Heart right ventricle (tissue), 16 donors: Measurements from ENCODE around the gene DDX46. TPM values are rescaled to one million over a fixed set of nuclear protein-coding genes. Genes with fewer than 3 reads are reported as not detected.
A peak's percentile ranks its signal among the peaks of the same experiment; 100 is the strongest.
"Not testable (repeated sequence)": the region's sequence is repeated elsewhere in the genome, so short reads cannot be mapped to it uniquely, and the experiment has no call there.

Experiments used
- ATAC-seq, 8 donors: fragments of 200-7000 bp; cut with Tn5 transposase; one replicate each; pipeline ENCODE4 v1.9.1; 2020; ENCODE audit warnings: mild to moderate bottlenecking in 8 of 8, moderate library complexity in 8 of 8, moderate number of reproducible peaks in 1 of 8
- DNase-seq, 2 donors: peaks; one replicate each; pipeline ENCODE4 v3.0.0-alpha.2; 2020
- H3K27ac ChIP-seq, 10 donors: fragments of 200-600 bp; sonication (generic) in 2 of 10; one replicate each; pipeline versions ENCODE4 v1.5.0 to v1.8.0; 2020 to 2022; ENCODE audit warnings: mild to moderate bottlenecking in 3 of 10
- H3K27me3 ChIP-seq, 7 donors: fragments of 200-600 bp; one replicate each; pipeline ENCODE4 v1.8.0; 2021 to 2022; ENCODE audit warnings: mild to moderate bottlenecking in 2 of 7
- H3K36me3 ChIP-seq, 9 donors: fragments of 200-600 bp; sonication (generic) in 1 of 9; one replicate each; pipeline versions ENCODE4 v1.5.0 to v1.8.0; 2020 to 2022; ENCODE audit warnings: mild to moderate bottlenecking in 2 of 9
- H3K4me1 ChIP-seq, 9 donors: fragments of 200-600 bp; sonication (generic) in 1 of 9; one replicate each; pipeline versions ENCODE4 v1.5.0 to v1.8.0; 2020 to 2022; ENCODE audit warnings: mild to moderate bottlenecking in 4 of 9
- H3K4me3 ChIP-seq, 10 donors: fragments of 200-600 bp; sonication (generic) in 2 of 10; one replicate each; pipeline versions ENCODE4 v1.5.0 to v1.8.0; 2020 to 2022; ENCODE audit warnings: mild to moderate bottlenecking in 7 of 10, moderate library complexity in 2 of 10
- H3K9me3 ChIP-seq, 11 donors: fragments of 200-600 bp in 10 of 11; sonication (generic) in 2 of 11; one replicate each; pipeline versions ENCODE4 v1.5.0 to v1.8.0; 2013 to 2022; ENCODE audit warnings: mild to moderate bottlenecking in 2 of 11, control low read depth in 1 of 11, moderate library complexity in 1 of 11
- CTCF ChIP-seq, 9 donors: fragments of 200-600 bp; sonication (generic) in 2 of 9; IDR thresholded peaks; one replicate each; pipeline versions ENCODE4 v1.5.0 to v1.8.0; 2021 to 2022; ENCODE audit warnings: antibody characterized with exemption in 9 of 9, mild to moderate bottlenecking in 5 of 9, moderate library complexity in 1 of 9
- WGBS, 2 donors: extraction: QIAGEN DNeasy Blood & Tissue Kit; methylation state at CpG; one replicate each; pipeline ENCODE4 v1.1.7; 2013; ENCODE audit warnings: inconsistent platforms in 1 of 2; 5-methylcytosine and 5-hydroxymethylcytosine counted together
- intact Hi-C, 10 donors: fragments of 100-400 bp; cut with DNase I; formaldehyde crosslinking; loops; one replicate each; pipeline versions ENCODE4 v1.11.1 to v1.14.2; 2022
- long read RNA-seq, 3 donors: library from polyadenylated mRNA; unstranded; transcript quantifications; one replicate each; pipeline ENCODE4 v2.0.0, GENCODE V29; 2020 to 2021
- polyA plus RNA-seq, 2 donors: library from polyadenylated mRNA; stranded (reverse); fragments of 200-250 nt; gene quantifications; one replicate each; pipeline ENCODE4 v1.2.3, GENCODE V29; 2013
- total RNA-seq, 10 donors: library from RNA; stranded (reverse); fragmentation: NEBNext Ultra II Directional in 3 of 10; extraction: Animal tissue kit (Norgen Biotek cat#: 25700) in 3 of 10; gene quantifications; one replicate each; pipeline versions ENCODE4 v1.2.1 to v1.2.4, GENCODE V29; 2021 to 2023
- donor health status: Arrhythmogenic right ventricular cardiomyopathy.
- donor health status: ischemic (EF 13 %, LVEDD 7.1; RV severe dilation, severe dysfunction).
- donor health status: healthy with polysubstance abuse.
- donor health status: DM: no; HTN: yes; CAD: no.
- donor health status: DM: no; HTN: no; CAD: no.
- donor health status: ischemic (EF 25% LVEDD 6.9; RV normal size, moderate dysfunction).
- donor health status: ischemic (EF 25% LVEDD 5.7; RV mildly dilated, moderate dysfunction).
- donor health status: healthy.
- donor health status: DM: yes; HTN: yes; CAD: no.
- donor health status: Ischemic cardiomyopathy.
- donor health status: ischemic (EF 35%, LVEDD 5.7; RV mildly dilated, moderate dysfunction).
- donor health status: nonischemic (EF 11% LVEDD 7.7; RV severe dilation, severe dysfunction).
- donor health status: DM: yes; HTN: yes; CAD: no.
- donor health status: PGD.
- donor health status: ischemic (EF 29% LVEDD 5.4; RV normal size, mild dysfunction).
- donor health status: nonischemic (EF 23%, LVEDD 6.1; RV moderate dilation, normal function).

DDX46 gene
- total RNA-seq: 10 to 100 TPM; 26.1 to 34.8 (median 29.7) TPM
- polyA plus RNA-seq: 10 to 100 TPM; 11.9 to 34.6 TPM
- long read RNA-seq, donor 1, full-length matches to known transcripts: 23 of 49 reads
- long read RNA-seq, donor 1, partial matches to known transcripts: 24 of 49 reads
- long read RNA-seq, donor 1, other reads (novel, unspliced or antisense): 2 of 49 reads
- long read RNA-seq, donor 2, full-length matches to known transcripts: 17 of 43 reads
- long read RNA-seq, donor 2, partial matches to known transcripts: 26 of 43 reads
- long read RNA-seq, donor 2, other reads (novel, unspliced or antisense): 0 of 43 reads
- long read RNA-seq, donor 3, full-length matches to known transcripts: 3 of 35 reads
- long read RNA-seq, donor 3, partial matches to known transcripts: 29 of 35 reads
- long read RNA-seq, donor 3, other reads (novel, unspliced or antisense): 3 of 35 reads

GRCh38 chr5:134758504-134759341 is at the start of gene DDX46:
Gene DDX46 (plus strand): TSS chr5:134758779. CDS start chr5:134758939, 160 bp downstream.
- peaks cover 0 to 6% (median 0%) of the 10 kb centered on the region in 9 donors for H3K36me3 ChIP-seq
- intact Hi-C loops: loop anchor here in 1 of 10 donors (2.0 to 5.0 kb wide), 2 partner anchors 20 to 89 kb away; partner anchors contain the start of genes C5orf24 and CAMLG
- H3K27me3 ChIP-seq: no peaks in the 10 kb centered on the region
- WGBS, 2 donors: 0 to 1% methylated on average over 73 of the region's 73 CpGs
- H3K9me3 ChIP-seq: no peaks in the 10 kb centered on the region
- H3K27ac ChIP-seq: peak within 1 kb of the TSS in 9 of 10 donors; percentile 63 to 90 (median 76)
- TF ChIP-seq CTCF (IDR thresholded peaks at IDR 0.05): peak; percentile 43 to 95 (median 77)
- DNase-seq (peak; percentile 93 to 94), ATAC-seq (peak; percentile 97 to 100 (median 99))
- H3K4me1 ChIP-seq: peaks cover 3 to 34% (median 24%) of the 10 kb centered on the region in 9 donors
- H3K4me3 ChIP-seq: peak within 1 kb of the TSS; percentile 66 to 99 (median 88)

GRCh38 chr5:134714120-134714519 is 44.5 kb upstream of the DDX46 start:
- intact Hi-C loops: loop anchor here in 2 of 10 donors (5.0 to 10.0 kb wide), 2 partner anchors 37 to 101 kb away; no protein-coding TSS in a partner anchor
- 88 to 94% methylated on average over 5 of the region's 5 CpGs for WGBS, 2 donors
- H3K36me3 ChIP-seq: peaks cover 0 to 100% (median 69%) of the 10 kb centered on the region in 9 donors
- DNase-seq (no peak), ATAC-seq (no peak)
- H3K27ac ChIP-seq: no peak overlapping the region
- H3K27me3 ChIP-seq: no peaks in the 10 kb centered on the region
- H3K9me3 ChIP-seq: no peaks in the 10 kb centered on the region
- no peaks in the 10 kb centered on the region for H3K4me1 ChIP-seq
- no peak overlapping the region for H3K4me3 ChIP-seq
- TF ChIP-seq CTCF (IDR thresholded peaks at IDR 0.05): no peak

DNA sequence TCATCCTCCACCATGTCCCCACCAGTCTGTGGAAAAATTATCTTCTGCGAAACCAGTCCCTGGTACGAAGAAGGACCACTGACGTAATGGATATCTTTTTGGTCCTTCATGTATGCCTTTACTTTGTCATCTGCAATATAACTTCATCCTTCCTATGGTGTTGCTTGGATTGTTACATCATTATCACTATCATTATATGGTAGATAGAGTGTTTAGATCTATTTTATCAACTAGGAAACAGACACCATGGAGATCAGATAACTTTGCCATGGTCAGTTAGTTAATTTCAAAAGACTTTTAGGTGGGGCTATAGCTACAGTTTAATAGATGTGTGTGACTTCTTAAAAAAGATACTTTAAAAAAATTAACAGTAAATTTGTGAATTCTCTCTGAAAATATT is 44.0 kb upstream of the DDX46 start:
- H3K4me1 ChIP-seq: no peaks in the 10 kb centered on the region
- no peak overlapping the region for H3K4me3 ChIP-seq
- no peak for ATAC-seq
- TF ChIP-seq CTCF (IDR thresholded peaks at IDR 0.05): no peak
- no peaks in the 10 kb centered on the region for H3K27me3 ChIP-seq
- H3K9me3 ChIP-seq: no peaks in the 10 kb centered on the region
- intact Hi-C loops: loop anchor here in 2 of 10 donors (5.0 to 10.0 kb wide), 2 partner anchors 37 to 100 kb away; no protein-coding TSS in a partner anchor
- 95 to 96% methylated on average over 3 of the region's 3 CpGs for WGBS, 2 donors
- no peak overlapping the region for H3K27ac ChIP-seq
- peaks cover 0 to 100% (median 67%) of the 10 kb centered on the region in 9 donors for H3K36me3 ChIP-seq
- no peak for DNase-seq

DNA sequence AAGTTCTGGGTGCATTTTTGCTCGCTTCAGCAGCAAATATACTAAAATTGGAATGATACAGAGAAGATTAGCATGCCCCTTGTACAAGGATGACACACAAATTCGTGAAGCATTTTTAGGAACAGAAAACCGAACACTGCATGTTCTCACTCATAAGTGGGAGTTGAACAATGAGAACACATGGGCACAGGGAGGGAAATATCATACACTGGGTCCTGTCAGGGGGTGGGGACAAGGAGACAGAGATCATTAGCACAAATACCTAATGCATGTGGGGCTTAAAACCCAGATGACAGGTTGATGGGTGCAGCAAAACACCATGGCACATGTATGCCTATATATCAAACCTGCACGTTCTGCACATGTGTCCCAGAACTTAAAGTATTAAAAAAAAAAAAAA is 43.1 kb upstream of the DDX46 start:
- intact Hi-C loops: loop anchor here in 1 of 10 donors (10.0 kb wide), 1 partner anchor 99 kb away; no protein-coding TSS in a partner anchor
- WGBS, 2 donors: 92 to 96% methylated on average over 4 of the region's 4 CpGs
- H3K9me3 ChIP-seq, H3K4me3 ChIP-seq, H3K4me1 ChIP-seq, DNase-seq, H3K27me3 ChIP-seq, H3K27ac ChIP-seq, ATAC-seq: not testable (repeated sequence)
- H3K36me3 ChIP-seq: peaks cover 0 to 100% (median 67%) of the 10 kb centered on the region in 9 donors
